Placental epithelial cell (primary cell): ENCODE data around the gene C5orf58. TPM values are rescaled to one million over a fixed set of nuclear protein-coding genes. Genes with fewer than 3 reads are reported as not detected.

Experiments used
- total RNA-seq: library from RNA; depleted of rRNA; stranded (reverse); fragments of >200 nt; gene quantifications from 2 replicates; pipeline ENCODE4 v1.2.3, GENCODE V29; 2012

Gene C5orf58, protein sequence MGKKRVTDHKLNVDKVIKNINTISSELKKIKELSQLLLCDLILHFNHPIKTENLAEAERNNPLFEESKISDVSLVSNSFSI
- total RNA-seq: not detected in 2 replicates

DNA sequence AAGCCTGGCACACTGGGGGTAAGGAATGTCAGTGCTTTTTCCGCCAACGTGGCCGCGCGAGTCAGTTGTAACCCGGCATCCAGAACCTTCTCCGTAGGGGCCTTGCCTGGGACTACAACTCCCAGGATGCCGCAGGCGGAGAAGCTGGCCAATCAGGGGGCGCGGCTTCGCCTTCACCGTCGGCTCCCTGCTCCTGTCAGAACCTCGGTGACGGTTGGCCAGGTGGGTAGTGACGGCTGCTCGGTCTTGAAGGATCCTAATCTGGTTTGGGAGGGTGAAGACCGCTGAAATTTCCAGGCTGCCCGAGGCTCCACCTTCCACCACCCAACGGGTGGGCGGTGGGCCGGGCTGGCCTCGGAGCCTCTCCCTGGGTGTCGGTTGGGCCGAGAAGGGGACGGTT lies at the start of gene C5orf58:
Gene C5orf58, plus strand, starts transcription at position 200 of the 400 bp plus-strand sequence. CDS start 1,992 bp downstream, outside the sequence.

Other genes with a start within 250 kb of the C5orf58 start
- gene FOXI1, start 127.1 kb upstream of the C5orf58 start, total RNA-seq: not detected in 2 replicates
- gene LCP2, start 64.8 kb downstream of the C5orf58 start, total RNA-seq: not detected in 2 replicates
- gene KCNMB1, start 156.4 kb downstream of the C5orf58 start, total RNA-seq: 0.33 and 0.79 TPM in 2 replicates